HT-29 (cell line): ENCODE data around the gene SPDEF. TPM values are rescaled to one million over a fixed set of nuclear protein-coding genes. Genes with fewer than 3 reads are reported as not detected.
A peak's percentile ranks its signal among the peaks of the same experiment; 100 is the strongest.

Experiments
- DNase-seq: peaks from one replicate; pipeline ENCODE4 v3.0.0-alpha.2; 2015; ENCODE audit warnings: low spot score
- total RNA-seq: library from RNA; depleted of rRNA; stranded (reverse); fragments of >200 nt; shearing (Covaris generic); gene quantifications from 2 replicates; pipeline ENCODE4 v1.2.3, GENCODE V29; 2014

SPDEF gene
- total RNA-seq, 1 experiment from 2014 or later = 55.1 TPM

- peak; percentile 79 for DNase-seq
Observed at GRCh38 chr6:34546551-34547321, 9.4 kb downstream of the SPDEF start.

- DNase-seq = no peak
Observed at GRCh38 chr6:34544776-34545471, 11.2 kb downstream of the SPDEF start.

GRCh38 chr6:34544052-34544604, 12.0 kb downstream of the SPDEF start:
- no peak for DNase-seq

GRCh38 chr6:34543421-34543820, 12.7 kb downstream of the SPDEF start:
- DNase-seq = no peak

- DNase-seq = no peak
Observed at GRCh38 chr6:34540841-34541240, 15.3 kb downstream of the SPDEF start.

- DNase-seq = no peak
Observed at GRCh38 chr6:34540222-34540621, 15.9 kb downstream of the SPDEF start.

- DNase-seq = no peak
Observed at GRCh38 chr6:34539181-34539580, 16.9 kb downstream of the SPDEF start.

GRCh38 chr6:34538581-34538980, 17.5 kb downstream of the SPDEF start:
- no peak for DNase-seq

- DNase-seq = no peak
Observed at GRCh38 chr6:34537922-34538550, 18.1 kb downstream of the SPDEF start.

GRCh38 chr6:34536959-34537848, 18.9 kb downstream of the SPDEF start:
- DNase-seq = no peak

- DNase-seq = no peak
Observed at GRCh38 chr6:34536251-34536958, 19.7 kb downstream of the SPDEF start.

- no peak for DNase-seq
Observed at GRCh38 chr6:34535646-34536045, 20.5 kb downstream of the SPDEF start.

- no peak for DNase-seq
Observed at GRCh38 chr6:34535199-34535598, 20.9 kb downstream of the SPDEF start.

GRCh38 chr6:34534656-34535055, 21.5 kb downstream of the SPDEF start:
- DNase-seq = no peak

- DNase-seq = no peak
Observed at GRCh38 chr6:34534146-34534545, 22.0 kb downstream of the SPDEF start.

GRCh38 chr6:34532230-34532629, 23.9 kb downstream of the SPDEF start:
- no peak for DNase-seq

GRCh38 chr6:34531580-34532201, 24.4 kb downstream of the SPDEF start:
- DNase-seq = no peak

- no peak for DNase-seq
Observed at GRCh38 chr6:34530753-34531365, 25.3 kb downstream of the SPDEF start.

- peak; percentile 76 for DNase-seq
Observed at GRCh38 chr6:34529665-34530327, 26.3 kb downstream of the SPDEF start.
